H1 (cell line): ENCODE data around the gene RXRA.

Experiments used
- EP300 ChIP-seq, 2 experiments: IDR thresholded peaks; 1 replicate in 1 of 2; 2 replicates in 1 of 2; pipeline ENCODE4 v1.6.1; 2011 to 2012; ENCODE audit warnings: low read depth in 2 of 2, low read length in 2 of 2, mild to moderate bottlenecking in 2 of 2, borderline replicate concordance in 1 of 2, inconsistent platforms in 1 of 2, moderate library complexity in 1 of 2
- EZH2 ChIP-seq: fragments of 200-600 bp; sonication (generic); IDR thresholded peaks from 2 replicates; pipeline ENCODE4 v1.7.1; 2012; ENCODE audit warnings: low read depth, mild to moderate bottlenecking, moderate library complexity, low read length, inconsistent platforms; ENCODE audit not compliant: severe bottlenecking
- MAX ChIP-seq: IDR thresholded peaks from 2 replicates; pipeline ENCODE4 v1.6.1; 2012; ENCODE audit warnings: inconsistent platforms
- POLR2A ChIP-seq, 2 experiments: IDR thresholded peaks; 1 replicate in 1 of 2; 2 replicates in 1 of 2; pipeline ENCODE4 v1.6.1; 2011; ENCODE audit warnings: low read depth in 2 of 2, low read length in 2 of 2, mild to moderate bottlenecking in 2 of 2; ENCODE audit errors: control extremely low read depth in 1 of 2
- POLR2AphosphoS5 ChIP-seq: IDR thresholded peaks from 2 replicates; pipeline ENCODE4 v1.6.1; 2011; ENCODE audit warnings: low read depth, low read length
- RBBP5 ChIP-seq: IDR thresholded peaks from 2 replicates; pipeline ENCODE4 v1.7.1; 2012; ENCODE audit warnings: low read depth, mild to moderate bottlenecking, inconsistent platforms, low read length, moderate library complexity, borderline replicate concordance
- SP1 ChIP-seq: IDR thresholded peaks from 2 replicates; pipeline ENCODE4 v1.6.1; 2011; ENCODE audit warnings: low read depth, low read length
- SRF ChIP-seq: IDR thresholded peaks from 2 replicates; pipeline ENCODE4 v1.6.1; 2011; ENCODE audit warnings: mild to moderate bottlenecking, low read depth, low read length, moderate library complexity
- TAF1 ChIP-seq: IDR thresholded peaks from 2 replicates; pipeline ENCODE4 v1.6.1; 2011; ENCODE audit warnings: mild to moderate bottlenecking, low read depth, low read length
- YY1 ChIP-seq: IDR thresholded peaks from 2 replicates; pipeline ENCODE4 v1.6.1; 2011; ENCODE audit warnings: low read depth, mild to moderate bottlenecking, low read length
- TF ChIP-seq, protein P1 (sequence below), 3 experiments: IDR thresholded peaks; 1 replicate in 2 of 3; 2 replicates in 1 of 3; pipeline versions ENCODE4 v1.5.1 to v1.6.1; 2011; ENCODE audit warnings: low read length in 3 of 3, mild to moderate bottlenecking in 3 of 3, inconsistent platforms in 2 of 3, low read depth in 1 of 3, moderate library complexity in 1 of 3; ENCODE audit not compliant: insufficient read depth in 1 of 3; ENCODE audit errors: control extremely low read depth in 1 of 3

DNA sequence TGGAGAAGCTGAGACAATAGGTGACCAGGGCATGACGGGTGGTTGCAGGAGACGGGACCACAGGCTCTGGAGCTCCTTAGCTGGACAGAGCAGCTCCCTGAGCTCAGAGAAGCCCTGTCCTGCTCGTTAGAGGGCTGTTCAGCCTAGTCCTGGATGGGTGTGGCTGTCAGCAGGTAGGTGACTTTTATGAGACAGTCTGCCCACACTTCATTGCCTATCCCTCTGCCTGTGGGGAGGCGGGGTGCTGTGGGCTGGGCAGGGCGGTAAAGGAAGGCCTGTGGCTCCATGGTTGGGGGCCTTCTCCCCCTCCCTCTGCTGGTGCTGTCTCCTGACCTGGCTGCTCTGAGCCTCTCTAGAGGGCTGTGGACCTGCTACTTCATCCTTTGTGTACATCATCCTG, 134.6 kb downstream of the RXRA start:
- TF ChIP-seq SRF (no peak), POLR2AphosphoS5 (no peak), SP1 (no peak), EZH2 (no peak), YY1 (no peak), MAX (no peak), EP300 (IDR thresholded peaks at IDR 0.05; ENCODE audit: borderline replicate concordance in 1 of 2, low read depth in 2 of 2, low read length in 2 of 2) (no peak), TAF1 (no peak), POLR2A (IDR thresholded peaks at IDR 0.05; ENCODE audit: control extremely low read depth in 1 of 2, low read depth in 2 of 2, low read length in 2 of 2) (no peak), RBBP5 (no peak)
- TF ChIP-seq, protein P1, sequence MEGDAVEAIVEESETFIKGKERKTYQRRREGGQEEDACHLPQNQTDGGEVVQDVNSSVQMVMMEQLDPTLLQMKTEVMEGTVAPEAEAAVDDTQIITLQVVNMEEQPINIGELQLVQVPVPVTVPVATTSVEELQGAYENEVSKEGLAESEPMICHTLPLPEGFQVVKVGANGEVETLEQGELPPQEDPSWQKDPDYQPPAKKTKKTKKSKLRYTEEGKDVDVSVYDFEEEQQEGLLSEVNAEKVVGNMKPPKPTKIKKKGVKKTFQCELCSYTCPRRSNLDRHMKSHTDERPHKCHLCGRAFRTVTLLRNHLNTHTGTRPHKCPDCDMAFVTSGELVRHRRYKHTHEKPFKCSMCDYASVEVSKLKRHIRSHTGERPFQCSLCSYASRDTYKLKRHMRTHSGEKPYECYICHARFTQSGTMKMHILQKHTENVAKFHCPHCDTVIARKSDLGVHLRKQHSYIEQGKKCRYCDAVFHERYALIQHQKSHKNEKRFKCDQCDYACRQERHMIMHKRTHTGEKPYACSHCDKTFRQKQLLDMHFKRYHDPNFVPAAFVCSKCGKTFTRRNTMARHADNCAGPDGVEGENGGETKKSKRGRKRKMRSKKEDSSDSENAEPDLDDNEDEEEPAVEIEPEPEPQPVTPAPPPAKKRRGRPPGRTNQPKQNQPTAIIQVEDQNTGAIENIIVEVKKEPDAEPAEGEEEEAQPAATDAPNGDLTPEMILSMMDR (IDR thresholded peaks at IDR 0.05; ENCODE audit: control extremely low read depth in 1 of 3, insufficient read depth in 1 of 3, low read depth in 1 of 3, low read length in 3 of 3), result no peak
